ENCODE data around the gene ARMC8.
A peak's percentile ranks its signal among the peaks of the same experiment; 100 is the strongest.
"Not testable (repeated sequence)": the region's sequence is repeated elsewhere in the genome, so short reads cannot be mapped to it uniquely, and the experiment has no call there.

ARMC8 gene

GRCh38 chr3:138187296-138188012, at the start of gene ARMC8:
Gene ARMC8 (plus strand): TSS chr3:138187301. CDS start chr3:138187555, 254 bp downstream.
- peak; percentile 41 for DNase-seq (ENCODE audit: low read depth)

GRCh38 chr3:138137861-138138260, 49.2 kb upstream of the ARMC8 start:
- DNase-seq (ENCODE audit: low read depth) = no peak

- DNase-seq (ENCODE audit: low read depth) = no peak
These were observed 47.4 kb upstream of the ARMC8 start for GRCh38 chr3:138139691-138140090.

DNA sequence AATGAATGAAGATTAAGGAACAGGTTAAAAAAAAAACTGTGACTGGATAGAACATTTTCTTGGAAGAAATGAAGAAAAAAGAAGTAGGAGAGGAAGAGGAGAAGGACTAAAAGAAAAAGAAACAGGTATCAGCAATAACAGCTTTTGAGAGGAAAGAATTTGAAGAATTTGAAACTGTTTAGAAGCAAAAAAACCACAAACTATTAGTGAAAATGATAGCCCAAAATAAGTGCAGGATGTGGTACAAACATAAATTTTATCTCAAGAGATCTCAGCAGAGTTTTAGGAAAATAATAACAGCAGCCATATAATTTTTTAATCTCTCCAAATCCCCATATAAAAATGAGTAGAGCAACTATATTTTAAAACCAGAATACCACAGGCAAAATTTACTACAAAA, 46.2 kb upstream of the ARMC8 start:
- no peak for DNase-seq (ENCODE audit: low read depth)

- DNase-seq (ENCODE audit: low read depth) = not testable (repeated sequence)
These were observed 44.9 kb upstream of the ARMC8 start for GRCh38 chr3:138142181-138142580.

DNA sequence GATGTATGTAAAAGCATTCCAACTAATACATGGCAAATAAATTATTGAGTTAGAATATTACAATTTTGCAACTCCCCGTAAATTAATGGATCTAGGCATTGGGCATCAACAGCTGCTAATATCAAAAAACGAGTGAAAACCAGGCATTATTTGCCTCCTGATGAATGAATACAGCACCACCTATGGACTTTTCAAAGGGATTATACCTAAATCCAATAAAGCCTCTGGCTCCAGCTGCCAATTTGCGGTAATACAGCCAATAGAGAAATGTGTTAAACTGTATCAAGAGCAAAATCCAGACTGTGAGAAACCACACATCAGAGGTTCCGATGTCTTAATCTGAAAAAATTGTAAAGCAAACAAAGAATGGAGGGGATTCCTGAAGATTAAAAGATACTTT, 38.6 kb upstream of the ARMC8 start:
- DNase-seq (ENCODE audit: low read depth) = no peak

DNA sequence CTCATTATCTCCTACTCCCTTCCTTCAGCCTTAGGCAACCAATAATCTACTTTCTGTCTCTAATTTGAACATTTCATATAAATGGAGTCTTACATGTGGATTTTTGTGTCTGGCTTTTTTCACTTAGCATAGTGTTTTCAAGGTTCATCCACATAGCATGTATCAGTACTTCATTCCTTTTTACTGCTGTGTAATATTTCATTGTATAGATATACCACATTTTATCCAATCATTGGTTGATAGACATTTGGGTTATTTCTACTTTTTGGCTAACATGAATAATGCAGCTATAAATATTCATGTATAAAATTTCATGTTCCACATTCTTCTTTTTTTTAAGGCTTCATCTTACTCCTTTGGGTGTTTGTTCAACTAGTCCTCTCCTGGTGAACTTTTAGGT, 32.6 kb upstream of the ARMC8 start:
- no peak for DNase-seq (ENCODE audit: low read depth)

DNA sequence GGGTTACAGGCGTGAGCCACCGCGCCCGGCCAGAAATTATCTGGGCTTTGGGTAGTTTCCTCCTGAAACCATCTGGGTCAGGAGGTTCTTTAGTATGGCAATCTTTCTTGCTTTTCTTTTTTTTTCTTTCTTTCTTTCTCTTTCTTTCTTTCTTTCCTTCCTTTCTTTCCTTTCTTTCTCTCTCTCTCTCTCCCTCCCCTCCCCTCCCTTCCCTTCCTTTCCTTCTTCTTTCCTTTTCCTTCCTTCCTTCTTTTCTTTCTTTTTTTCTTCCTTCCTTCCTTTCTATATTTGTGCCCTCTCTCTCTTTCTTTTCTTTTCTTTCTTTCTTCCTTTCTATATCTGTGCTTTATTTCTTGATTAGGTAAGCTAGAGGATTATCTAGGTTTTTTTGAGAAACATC, 29.4 kb upstream of the ARMC8 start:
- no peak for DNase-seq (ENCODE audit: low read depth)

GRCh38 chr3:138165061-138165460, 22.0 kb upstream of the ARMC8 start:
- DNase-seq (ENCODE audit: low read depth) = no peak

GRCh38 chr3:138172625-138173024, 14.5 kb upstream of the ARMC8 start:
- no peak for DNase-seq (ENCODE audit: low read depth)

DNA sequence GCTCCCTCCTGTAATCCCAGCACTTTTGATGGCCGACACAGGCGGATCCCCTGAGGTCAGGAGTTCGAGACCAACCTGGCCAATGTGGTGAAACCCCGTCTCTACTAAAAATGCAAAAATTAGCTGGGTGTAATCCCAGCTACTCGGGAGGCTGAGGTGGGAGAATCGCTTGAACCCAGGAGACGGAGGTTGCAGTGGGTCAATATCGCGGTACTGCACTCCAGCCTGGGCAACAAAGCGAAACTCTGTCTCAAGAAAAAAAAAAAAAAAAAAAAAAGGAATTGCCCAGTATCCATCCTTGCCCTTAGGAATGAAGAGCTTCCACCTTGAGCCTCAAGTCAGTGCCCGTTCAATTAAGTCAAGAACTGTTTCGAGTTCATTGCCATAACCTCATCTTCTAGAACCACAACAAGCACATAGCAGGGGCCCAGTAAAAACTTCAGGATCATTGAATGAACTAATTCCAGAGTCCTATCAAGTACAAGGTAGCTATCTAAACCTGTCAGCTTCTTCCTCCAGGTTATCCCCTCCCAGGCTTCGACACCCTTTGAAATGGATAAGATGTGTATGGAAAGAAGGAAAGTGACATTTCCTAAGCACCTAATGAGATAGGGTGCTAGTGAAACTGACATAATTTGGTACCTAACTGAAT, 13.2 kb upstream of the ARMC8 start:
- DNase-seq (ENCODE audit: low read depth) = no peak

DNA sequence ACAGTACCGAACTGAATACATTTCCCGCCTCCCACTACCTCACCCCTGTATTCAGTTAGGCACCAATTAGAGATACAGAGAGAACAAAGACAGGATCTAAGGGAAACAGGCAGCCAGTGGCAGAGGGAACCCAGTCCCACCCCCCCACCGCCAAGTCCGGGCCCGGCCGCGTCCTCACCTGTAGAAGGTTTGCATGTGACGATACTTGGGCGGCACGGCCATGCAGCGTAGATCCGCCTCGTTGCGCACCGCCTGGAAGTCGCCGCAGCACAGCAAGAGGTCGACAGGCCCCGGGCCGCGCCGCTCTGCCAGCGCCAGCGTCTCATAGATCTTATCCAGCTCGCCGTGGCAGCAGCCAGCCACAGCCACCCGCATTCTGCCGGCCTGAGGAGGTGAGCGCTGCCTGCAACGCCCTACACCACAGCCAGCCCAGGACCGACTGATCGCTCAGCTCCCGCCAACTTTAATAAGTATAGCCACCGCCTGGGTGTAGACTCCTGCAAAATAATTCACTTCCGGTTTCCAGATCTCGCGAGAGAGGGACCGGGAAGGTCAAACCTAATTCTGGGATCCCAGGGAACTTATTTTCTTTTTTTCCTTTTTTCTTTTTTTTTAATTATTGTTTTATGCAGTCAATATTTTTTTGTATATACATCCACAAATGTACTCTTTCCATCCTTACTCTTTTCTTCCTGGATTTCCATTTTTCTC, 12.5 kb upstream of the ARMC8 start, which contains the start of gene DBR1:
TSS of gene DBR1 (minus strand) at position 501 of the 711 bp plus-strand sequence. CDS start at position 375, 126 bp downstream.
- DNase-seq (ENCODE audit: low read depth) = peak; percentile 58

DNA sequence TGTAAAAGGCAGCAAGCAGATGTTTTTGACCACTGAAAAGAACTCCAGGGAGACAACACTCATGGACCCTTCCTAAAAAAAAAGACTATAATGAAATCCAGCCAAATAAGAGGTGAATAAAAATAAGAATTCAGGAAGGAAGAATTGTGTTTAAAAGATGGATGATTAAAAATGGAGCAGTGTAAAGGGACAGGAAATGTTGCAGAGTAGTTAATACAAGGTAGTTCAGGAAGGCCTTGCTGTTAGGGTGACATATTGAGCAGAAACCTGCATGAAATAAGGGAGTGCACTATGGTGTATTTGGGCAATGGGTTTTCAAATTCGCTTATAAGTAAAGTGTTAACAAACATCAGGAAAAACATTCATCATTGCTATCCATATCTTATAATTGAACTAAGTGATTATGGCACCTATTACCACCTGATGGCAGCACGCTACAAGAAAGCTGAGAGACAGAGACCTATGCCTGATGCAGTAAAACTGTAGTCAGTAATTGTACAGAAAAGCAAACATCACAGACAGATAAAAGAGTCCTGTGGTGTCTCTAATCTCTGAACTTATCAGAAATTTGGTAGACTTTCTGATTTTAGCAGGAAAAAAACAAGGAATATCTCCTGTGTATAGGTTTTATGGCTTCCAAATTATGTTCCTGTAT, 6.6 kb upstream of the ARMC8 start:
- DNase-seq (ENCODE audit: low read depth) = no peak

DNA sequence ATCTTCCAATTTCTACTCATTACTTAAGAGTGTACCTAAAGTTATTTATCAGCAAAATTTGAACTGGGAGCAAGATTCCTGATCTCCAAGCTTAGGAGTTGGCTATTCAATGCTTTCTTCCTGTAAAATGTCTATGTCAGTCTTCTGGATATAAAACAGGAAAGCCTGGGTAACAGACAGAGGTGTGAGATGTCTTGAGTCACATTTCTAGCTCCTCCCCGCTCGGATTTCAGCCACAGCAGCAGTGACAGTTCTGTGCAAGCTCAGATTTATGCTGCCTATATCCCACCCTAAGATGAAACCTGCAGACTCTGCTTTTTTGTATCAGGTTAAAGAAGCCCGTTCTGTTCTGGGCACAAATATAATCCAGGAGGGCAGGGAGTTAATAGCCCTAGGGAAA, 2.1 kb upstream of the ARMC8 start:
- no peak for DNase-seq (ENCODE audit: low read depth)

DNA sequence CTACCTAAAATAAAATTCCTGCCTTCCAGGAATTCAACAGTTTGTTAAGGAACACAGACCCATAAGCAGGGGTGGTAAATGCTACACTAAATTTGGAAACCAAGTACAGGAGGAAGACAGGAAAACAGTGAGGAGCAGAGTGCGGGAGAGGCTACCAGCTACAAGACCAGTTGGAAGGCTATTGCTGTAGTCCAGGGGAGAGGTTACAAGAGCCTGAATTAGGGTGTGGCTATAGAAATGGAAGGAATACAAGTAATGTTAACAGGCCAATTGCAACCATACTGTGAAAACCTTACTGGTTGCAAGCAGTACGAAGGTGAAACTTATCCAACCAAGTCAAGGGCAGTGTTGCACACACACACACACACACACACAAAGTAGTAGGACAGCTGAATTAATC, 880 bp upstream of the ARMC8 start:
- no peak for DNase-seq (ENCODE audit: low read depth)

DNA sequence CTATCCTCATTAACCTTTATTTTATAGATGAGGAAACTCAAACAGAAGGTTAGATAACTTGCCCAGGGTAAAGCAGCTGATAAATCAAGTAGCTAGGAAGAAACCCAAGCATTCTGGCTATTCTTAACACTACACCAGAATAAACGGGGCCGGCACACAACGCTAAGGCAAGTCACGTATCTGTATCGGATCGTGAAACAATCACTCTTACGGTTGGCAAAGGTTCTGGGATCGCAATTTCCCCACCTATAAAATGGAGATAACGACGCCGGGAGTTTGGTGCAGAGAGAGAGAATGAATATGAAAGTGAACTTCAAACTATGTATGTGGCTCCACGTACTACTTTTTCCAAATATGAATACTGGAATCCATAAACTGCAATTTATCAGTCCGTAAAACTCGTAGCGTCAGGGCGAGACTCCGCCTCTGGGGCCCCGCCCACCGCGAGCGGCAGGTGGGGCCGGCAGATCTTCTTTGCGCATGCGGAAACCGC, 252 bp upstream of the ARMC8 start:
- DNase-seq (ENCODE audit: low read depth) = peak; percentile 77

GRCh38 chr3:138188013-138188730, 1.1 kb downstream of the ARMC8 start:
- DNase-seq (ENCODE audit: low read depth) = peak; percentile 9

DNA sequence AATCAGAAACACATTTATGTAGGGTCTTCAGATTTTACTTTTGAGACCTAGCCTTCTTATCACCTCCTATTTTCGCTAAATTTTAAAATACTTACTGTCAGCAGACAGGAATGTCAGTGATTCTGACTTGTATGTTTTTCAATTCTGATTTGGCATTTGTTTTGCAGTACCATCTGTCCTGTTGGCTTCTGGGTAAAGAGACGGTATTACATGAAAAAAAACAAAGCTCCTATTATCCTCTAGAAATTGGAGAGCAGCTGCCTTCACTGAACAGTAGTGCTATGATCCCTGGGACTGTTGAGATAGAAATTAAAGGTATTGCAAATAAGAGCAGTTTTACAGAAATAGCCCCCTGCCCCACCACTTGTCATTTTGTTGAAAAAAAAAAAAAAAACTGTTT, 8.4 kb downstream of the ARMC8 start:
- no peak for DNase-seq (ENCODE audit: low read depth)

DNA sequence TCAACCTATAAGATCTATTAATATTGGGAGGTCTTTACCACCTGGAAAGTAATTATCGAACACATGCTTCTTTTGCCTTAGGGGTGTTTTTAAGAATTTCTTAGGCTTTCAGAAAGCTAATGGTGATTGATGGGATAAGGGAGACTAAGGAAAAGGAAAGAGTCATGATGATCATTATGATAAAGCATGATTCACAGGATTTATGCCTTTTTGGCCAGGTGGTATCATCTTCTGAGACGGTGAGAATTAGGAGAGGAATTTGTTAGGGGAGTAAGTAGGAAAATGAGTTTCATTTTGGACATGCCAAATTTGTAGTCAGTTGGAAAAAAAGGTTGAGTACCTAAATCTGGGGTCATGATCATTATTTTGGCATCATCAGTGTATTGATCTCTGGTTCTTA, 8.9 kb downstream of the ARMC8 start:
- no peak for DNase-seq (ENCODE audit: low read depth)

- no peak for DNase-seq (ENCODE audit: low read depth)
These were observed 10.0 kb downstream of the ARMC8 start for GRCh38 chr3:138197058-138197457.

DNA sequence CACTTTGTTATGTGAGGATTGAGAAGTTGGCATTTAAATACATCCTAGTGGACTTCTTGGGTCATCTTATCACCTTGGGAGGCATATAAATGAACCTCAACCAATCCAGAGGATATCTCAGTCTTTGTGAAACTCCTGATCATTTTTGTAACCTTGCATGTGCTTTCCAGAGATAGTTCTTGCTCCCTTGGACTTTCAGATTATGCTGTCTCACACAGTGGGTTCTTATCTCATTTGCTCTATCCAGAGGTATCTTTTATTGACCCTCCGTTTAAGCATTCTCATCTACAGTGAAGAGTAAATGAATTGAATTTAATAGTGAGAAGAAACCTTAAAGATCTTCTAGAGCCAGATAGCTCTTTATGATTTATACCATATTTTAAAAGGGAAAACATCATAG, 10.4 kb downstream of the ARMC8 start:
- DNase-seq (ENCODE audit: low read depth) = no peak

- no peak for DNase-seq (ENCODE audit: low read depth)
These were observed 12.8 kb downstream of the ARMC8 start for GRCh38 chr3:138199851-138200250.

Data from T-helper 22 cell (primary cell).